HG03095 (cell line): ENCODE results near the gene DOCK4.
"Not testable (repeated sequence)": the region's sequence is repeated elsewhere in the genome, so short reads cannot be mapped to it uniquely, and the experiment has no call there.

Experiments used
- ATAC-seq: cut with Tn5 transposase; IDR thresholded peaks from one replicate; pipeline ENCODE4 v1.9.1; 2021; ENCODE audit warnings: moderate library complexity; ENCODE audit not compliant: unreplicated experiment

The DOCK4 gene

GRCh38 chr7:111960984-111961383 lies 245.2 kb downstream of the DOCK4 start:
- ATAC-seq = no peak

- no peak for ATAC-seq
Observed at GRCh38 chr7:111958896-111959295, 247.3 kb downstream of the DOCK4 start.

- no peak for ATAC-seq
Observed at GRCh38 chr7:111958431-111958830, 247.8 kb downstream of the DOCK4 start.

- ATAC-seq = no peak
Observed at GRCh38 chr7:111955616-111956015, 250.6 kb downstream of the DOCK4 start.

- no peak for ATAC-seq
Observed at GRCh38 chr7:111954474-111955381, 251.5 kb downstream of the DOCK4 start.

GRCh38 chr7:111954056-111954455 lies 252.1 kb downstream of the DOCK4 start:
- ATAC-seq = no peak

GRCh38 chr7:111953611-111954010 lies 252.6 kb downstream of the DOCK4 start:
- no peak for ATAC-seq

GRCh38 chr7:111952783-111953182 lies 253.4 kb downstream of the DOCK4 start:
- ATAC-seq = no peak

- ATAC-seq = no peak
Observed at GRCh38 chr7:111951052-111951451, 255.1 kb downstream of the DOCK4 start.

GRCh38 chr7:111942450-111943081 lies 263.6 kb downstream of the DOCK4 start:
- ATAC-seq = no peak

- no peak for ATAC-seq
Observed at GRCh38 chr7:111937163-111937562, 269.0 kb downstream of the DOCK4 start.

GRCh38 chr7:111933609-111934008 lies 272.6 kb downstream of the DOCK4 start:
- ATAC-seq = no peak

- ATAC-seq = no peak
Observed at GRCh38 chr7:111931958-111932357, 274.2 kb downstream of the DOCK4 start.

GRCh38 chr7:111931016-111931517 lies 275.1 kb downstream of the DOCK4 start:
- ATAC-seq = no peak

GRCh38 chr7:111929264-111929663 lies 276.9 kb downstream of the DOCK4 start:
- no peak for ATAC-seq

GRCh38 chr7:111927353-111928019 lies 278.7 kb downstream of the DOCK4 start:
- no peak for ATAC-seq

- ATAC-seq = no peak
Observed at GRCh38 chr7:111920329-111920728, 285.9 kb downstream of the DOCK4 start.

- ATAC-seq = no peak
Observed at GRCh38 chr7:111919631-111920179, 286.5 kb downstream of the DOCK4 start.

GRCh38 chr7:111919164-111919563 lies 287.0 kb downstream of the DOCK4 start:
- no peak for ATAC-seq

- ATAC-seq = no peak
Observed at GRCh38 chr7:111918461-111918860, 287.7 kb downstream of the DOCK4 start.

- not testable (repeated sequence) for ATAC-seq
Observed at GRCh38 chr7:111917404-111917803, 288.8 kb downstream of the DOCK4 start.
